GM10266 (cell line): ENCODE data around the gene HDHD3.
A peak's percentile ranks its signal among the peaks of the same experiment; 100 is the strongest.

Experiments used
- DNase-seq: peaks from one replicate; pipeline ENCODE4 v3.0.0; 2012; ENCODE audit errors: extremely low spot score
- TF ChIP-seq, protein P1 (sequence below): IDR thresholded peaks from 2 replicates; pipeline ENCODE4 v1.5.1; 2012; ENCODE audit warnings: mild to moderate bottlenecking, low read depth; ENCODE audit not compliant: control insufficient read depth, insufficient read depth; ENCODE audit errors: missing control alignments

The HDHD3 gene

GRCh38 chr9:113349445-113350094 lies 27.2 kb downstream of the HDHD3 start, which contains the start of gene BSPRY:
BSPRY (plus strand) TSS chr9:113349541; CDS start chr9:113349580, 39 bp downstream.
- peak; percentile 59 for DNase-seq
- TF ChIP-seq, protein P1, sequence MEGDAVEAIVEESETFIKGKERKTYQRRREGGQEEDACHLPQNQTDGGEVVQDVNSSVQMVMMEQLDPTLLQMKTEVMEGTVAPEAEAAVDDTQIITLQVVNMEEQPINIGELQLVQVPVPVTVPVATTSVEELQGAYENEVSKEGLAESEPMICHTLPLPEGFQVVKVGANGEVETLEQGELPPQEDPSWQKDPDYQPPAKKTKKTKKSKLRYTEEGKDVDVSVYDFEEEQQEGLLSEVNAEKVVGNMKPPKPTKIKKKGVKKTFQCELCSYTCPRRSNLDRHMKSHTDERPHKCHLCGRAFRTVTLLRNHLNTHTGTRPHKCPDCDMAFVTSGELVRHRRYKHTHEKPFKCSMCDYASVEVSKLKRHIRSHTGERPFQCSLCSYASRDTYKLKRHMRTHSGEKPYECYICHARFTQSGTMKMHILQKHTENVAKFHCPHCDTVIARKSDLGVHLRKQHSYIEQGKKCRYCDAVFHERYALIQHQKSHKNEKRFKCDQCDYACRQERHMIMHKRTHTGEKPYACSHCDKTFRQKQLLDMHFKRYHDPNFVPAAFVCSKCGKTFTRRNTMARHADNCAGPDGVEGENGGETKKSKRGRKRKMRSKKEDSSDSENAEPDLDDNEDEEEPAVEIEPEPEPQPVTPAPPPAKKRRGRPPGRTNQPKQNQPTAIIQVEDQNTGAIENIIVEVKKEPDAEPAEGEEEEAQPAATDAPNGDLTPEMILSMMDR: no peak

GRCh38 chr9:113349066-113349444 lies 27.7 kb downstream of the HDHD3 start:
- no peak for DNase-seq
- TF ChIP-seq, protein P1: no peak

GRCh38 chr9:113348437-113348836 lies 28.3 kb downstream of the HDHD3 start:
- DNase-seq: no peak
- TF ChIP-seq, protein P1: no peak

DNA sequence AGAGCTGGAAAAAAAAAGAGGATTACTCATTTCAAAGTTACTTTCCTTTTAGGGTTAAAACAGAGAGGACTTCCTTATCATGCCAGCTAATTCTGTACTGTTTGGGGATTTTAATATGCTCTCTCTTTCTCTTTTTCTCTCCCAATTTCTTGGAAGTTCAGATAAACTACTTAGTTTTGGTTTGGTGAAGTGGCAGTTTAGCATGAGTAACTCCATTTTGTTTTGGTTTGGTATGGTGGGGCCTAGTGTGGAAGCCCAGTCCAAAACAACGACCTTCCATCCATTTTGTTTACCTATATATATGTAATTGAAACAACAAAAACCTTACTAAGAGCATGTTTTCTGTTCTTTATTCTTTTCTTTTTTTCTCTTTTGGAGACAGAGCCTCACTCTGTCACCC lies 31.1 kb downstream of the HDHD3 start:
- DNase-seq: no peak

DNA sequence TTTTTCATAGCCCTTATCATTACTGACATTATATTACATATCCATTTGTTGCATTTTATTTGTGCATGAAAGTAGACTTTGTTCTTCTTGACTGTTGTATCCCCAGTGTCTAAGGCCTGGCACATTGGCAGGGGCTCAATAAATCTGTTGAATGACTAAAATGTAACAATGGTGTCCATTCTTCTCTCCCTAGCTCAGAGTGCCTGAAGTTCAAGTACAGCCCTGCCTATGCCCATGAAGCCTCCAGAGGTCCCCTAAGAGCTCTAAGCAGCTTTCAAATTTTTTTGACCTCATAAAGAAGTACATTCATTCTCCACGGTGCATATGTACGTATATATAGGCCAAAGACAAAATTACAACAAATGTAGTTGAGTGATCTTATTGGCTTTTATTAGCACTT lies 31.6 kb downstream of the HDHD3 start:
- TF ChIP-seq, protein P1: no peak
- DNase-seq: no peak

More for the DNA sequence above, 31.1 kb downstream of the HDHD3 start:
- TF ChIP-seq, protein P1: no peak

GRCh38 chr9:113343732-113344231 lies 33.0 kb downstream of the HDHD3 start:
- TF ChIP-seq, protein P1: no peak
- DNase-seq: no peak

DNA sequence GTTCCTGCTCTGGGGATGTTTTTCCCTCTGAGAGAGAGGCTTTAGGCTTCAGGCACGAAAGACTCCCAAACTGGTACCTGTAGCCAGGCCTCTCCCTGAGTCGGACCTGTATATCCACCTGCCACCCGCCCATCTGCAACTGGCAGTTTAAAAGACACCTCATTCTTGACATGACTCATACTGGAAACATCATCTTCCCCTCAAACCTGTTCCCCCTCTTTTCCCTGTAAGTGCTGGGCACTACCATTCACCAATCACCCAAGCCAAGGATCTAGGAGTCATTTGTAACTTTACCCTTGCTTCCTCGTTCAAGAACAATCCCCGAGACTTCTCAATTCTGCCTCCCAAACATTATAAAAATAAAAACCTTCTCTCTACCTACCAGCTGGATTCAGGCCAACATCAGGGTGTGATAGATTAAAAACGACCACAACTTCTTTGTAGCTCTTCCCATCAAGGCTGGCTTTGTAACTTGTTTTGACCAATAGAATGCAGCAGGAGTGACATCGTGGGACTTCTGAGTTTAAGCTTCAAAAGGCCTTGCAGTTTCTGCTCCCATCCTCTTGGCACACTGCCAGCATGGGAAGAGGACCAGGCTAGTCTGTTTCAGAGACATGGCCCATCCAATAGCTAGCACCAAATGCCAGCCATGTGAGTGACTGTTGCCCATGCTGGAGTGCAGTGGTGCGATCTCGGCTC lies 34.9 kb downstream of the HDHD3 start:
- DNase-seq: no peak
- TF ChIP-seq, protein P1: no peak
